Measurements from ENCODE around the gene PRSS50. TPM values are rescaled to one million over a fixed set of nuclear protein-coding genes. Genes with fewer than 3 reads are reported as not detected.

Gene PRSS50
- total RNA-seq, 1 donor from 2014 or later, result 0.78 TPM

- intact Hi-C loops (cut with DNase I), result no loop called here
These were observed 13.2 kb upstream of the PRSS50 start for GRCh38 chr3:46730819-46731218.

DNA sequence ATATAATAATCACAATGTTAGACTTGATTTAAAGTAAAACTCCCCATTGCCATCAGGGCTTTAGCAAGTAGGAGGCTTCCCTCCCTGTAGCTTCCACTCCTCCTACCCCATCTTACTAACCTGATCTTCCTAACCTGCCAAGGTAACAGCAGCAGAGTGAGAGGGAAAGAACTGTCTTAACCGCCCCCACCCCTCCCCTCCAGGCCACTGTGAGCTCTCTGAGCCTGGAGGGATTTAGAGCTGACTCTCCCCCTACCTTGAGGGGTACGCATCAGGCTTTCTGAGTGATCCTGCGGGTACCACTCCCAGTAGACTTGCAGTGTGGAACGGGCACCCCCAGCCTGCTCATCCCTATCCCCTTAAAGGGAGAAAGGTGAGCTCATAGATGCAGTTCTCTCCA, 11.4 kb upstream of the PRSS50 start:
- DNase-seq (ENCODE audit: low spot score), result peak; percentile 27
- intact Hi-C loops (cut with DNase I), result no loop called here

More at GRCh38 chr3:46730819-46731218, 13.2 kb upstream of the PRSS50 start:
- DNase-seq (ENCODE audit: low spot score), result no peak

- intact Hi-C loops (cut with DNase I), result no loop called here
These were observed 8.1 kb upstream of the PRSS50 start for GRCh38 chr3:46725621-46726314.

GRCh38 chr3:46724424-46724823, 6.8 kb upstream of the PRSS50 start:
- intact Hi-C loops (cut with DNase I), result no loop called here
- no peak for DNase-seq (ENCODE audit: low spot score)

More at GRCh38 chr3:46725621-46726314, 8.1 kb upstream of the PRSS50 start:
- DNase-seq (ENCODE audit: low spot score), result no peak

DNA sequence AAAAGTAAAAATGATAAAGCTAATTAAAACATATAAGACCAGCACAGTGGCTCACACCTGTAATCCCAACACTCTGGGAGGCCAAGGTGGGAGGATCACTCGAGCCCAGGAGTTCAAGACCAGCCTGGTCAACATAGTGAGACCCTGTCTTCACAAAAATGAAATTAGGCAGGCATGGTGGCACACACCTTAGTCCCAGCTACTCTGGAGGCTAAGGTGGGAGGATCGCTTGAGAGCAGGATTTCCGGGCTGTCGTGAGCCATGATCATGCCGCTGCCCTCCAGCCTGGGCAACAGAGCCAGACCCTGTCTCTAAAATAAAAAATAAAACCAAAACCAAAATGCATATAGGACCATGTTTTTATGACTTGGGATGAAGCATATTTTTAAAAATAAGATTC, 4.8 kb upstream of the PRSS50 start:
- intact Hi-C loops (cut with DNase I), result no loop called here

GRCh38 chr3:46721009-46721408, 3.3 kb upstream of the PRSS50 start:
- intact Hi-C loops (cut with DNase I), result no loop called here
- DNase-seq (ENCODE audit: low spot score), result no peak

More for the DNA sequence above, 4.8 kb upstream of the PRSS50 start:
- DNase-seq (ENCODE audit: low spot score), result no peak

- intact Hi-C loops (cut with DNase I), result no loop called here
- DNase-seq (ENCODE audit: low spot score), result peak; percentile 58
These were observed 2.1 kb upstream of the PRSS50 start for GRCh38 chr3:46719735-46720271.

GRCh38 chr3:46719044-46719565, 1.4 kb upstream of the PRSS50 start:
- intact Hi-C loops (cut with DNase I), result no loop called here

GRCh38 chr3:46716461-46717441, 918 bp downstream of the PRSS50 start:
- peak; percentile 38 for DNase-seq (ENCODE audit: low spot score)
- intact Hi-C loops (cut with DNase I), result no loop called here

More at GRCh38 chr3:46719044-46719565, 1.4 kb upstream of the PRSS50 start:
- peak; percentile 53 for DNase-seq (ENCODE audit: low spot score)

DNA sequence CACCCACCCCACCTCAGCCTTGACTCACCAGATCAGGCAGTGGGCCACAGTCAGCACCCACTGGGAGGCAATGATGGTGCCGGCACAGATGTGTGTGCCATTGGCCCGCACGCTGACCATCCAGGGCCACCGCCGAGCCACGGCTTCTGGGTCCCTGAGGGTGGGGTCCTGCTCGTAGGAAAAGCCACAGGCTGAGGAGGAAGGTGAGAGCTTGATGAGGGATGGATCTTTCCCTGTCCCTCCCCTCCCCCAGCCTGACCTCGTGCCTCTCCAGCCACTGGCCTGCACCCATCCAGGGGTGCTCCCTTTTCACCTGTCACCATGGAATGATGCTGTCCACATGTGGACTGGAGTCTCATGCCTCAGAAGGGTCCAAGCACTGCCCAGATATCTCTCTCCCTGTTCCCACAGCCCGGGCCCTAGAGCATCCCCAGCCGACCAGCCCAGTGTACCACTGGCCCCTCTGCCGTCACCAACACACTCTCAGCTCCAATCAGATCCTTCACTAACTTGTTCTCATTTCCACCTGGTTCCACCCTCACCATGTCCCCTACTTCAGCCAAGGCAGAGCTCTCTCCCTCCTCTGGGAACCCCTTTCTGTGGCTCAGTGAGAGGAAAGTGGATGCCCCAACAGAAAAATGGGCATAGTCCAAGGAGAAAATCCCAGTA, 2.0 kb downstream of the PRSS50 start:
- intact Hi-C loops (cut with DNase I), result no loop called here
- peak; percentile 69 for DNase-seq (ENCODE audit: low spot score)

DNA sequence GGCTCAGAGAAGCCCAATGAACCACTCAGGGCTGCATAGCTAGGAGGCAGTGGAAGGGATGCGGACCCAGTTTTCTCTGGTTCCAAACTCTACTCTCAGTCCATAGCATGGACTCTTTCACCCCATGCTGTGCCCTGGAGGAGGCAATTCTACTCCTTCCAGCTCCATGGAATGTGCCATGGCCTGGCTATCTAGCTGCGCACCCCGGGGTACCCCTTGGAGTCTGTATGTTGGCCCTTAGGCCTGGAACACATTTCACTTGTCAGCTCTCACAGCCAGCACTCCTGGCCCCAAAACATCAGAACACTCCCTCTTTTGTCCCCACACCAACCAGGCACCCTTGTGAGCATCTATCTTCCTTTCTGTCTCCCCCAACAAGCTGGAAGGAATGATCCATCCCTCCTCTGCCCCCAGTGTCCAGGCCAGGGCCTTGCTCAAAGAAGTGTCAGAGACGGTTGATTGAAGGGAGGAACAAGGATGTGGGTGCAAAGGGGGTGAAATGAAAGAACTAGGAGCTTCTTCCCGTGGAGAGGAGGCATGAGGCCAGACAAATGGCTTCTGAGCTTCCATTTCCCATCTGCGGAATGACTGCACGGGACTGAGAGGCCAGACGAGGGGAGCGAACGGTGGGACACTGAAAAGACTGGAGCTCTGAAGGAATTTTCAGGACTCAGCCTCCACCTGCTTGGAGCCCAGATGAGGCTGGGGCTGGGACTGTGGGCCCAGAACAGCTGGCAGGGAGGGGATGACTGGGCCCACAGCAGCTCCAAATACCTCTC, 2.8 kb downstream of the PRSS50 start:
- intact Hi-C loops (cut with DNase I), result no loop called here
- DNase-seq (ENCODE audit: low spot score), result peak; percentile 43

DNA sequence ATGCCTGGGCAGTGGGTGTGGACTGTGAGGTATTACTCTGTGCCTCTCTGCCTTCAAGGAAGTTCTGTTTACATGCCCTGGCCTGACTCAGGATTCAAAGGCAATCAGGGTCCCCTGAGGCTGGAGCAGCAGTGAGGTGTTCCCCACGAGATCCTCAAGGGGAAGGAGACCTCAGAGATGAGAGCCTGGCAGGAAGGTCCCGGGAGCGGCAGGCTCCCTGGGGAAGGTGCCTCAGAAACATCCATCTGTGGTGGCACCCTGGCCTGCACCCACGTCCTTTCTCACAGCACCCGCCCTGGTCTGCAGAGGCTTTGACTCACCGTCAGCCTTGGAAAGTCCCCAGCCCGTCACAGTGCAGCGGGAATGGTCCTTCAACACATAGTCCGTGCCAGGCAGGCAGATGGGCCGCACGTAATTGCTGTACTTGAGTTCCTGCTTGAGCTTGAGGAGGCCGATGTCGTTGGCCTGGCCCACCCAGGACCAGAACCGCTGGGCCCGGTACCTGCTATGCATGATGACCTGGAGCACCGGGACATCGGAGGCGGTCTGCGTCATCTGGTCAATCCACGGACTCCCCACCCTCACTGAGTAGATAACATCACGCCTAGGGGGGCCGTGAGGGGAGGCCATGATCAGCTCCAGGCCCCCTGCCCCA, 3.6 kb downstream of the PRSS50 start:
- intact Hi-C loops (cut with DNase I), result no loop called here
- peak; percentile 70 for DNase-seq (ENCODE audit: low spot score)

GRCh38 chr3:46713050-46713897, 4.4 kb downstream of the PRSS50 start:
- intact Hi-C loops (cut with DNase I), result no loop called here
- peak; percentile 70 for DNase-seq (ENCODE audit: low spot score)

GRCh38 chr3:46712191-46713049, 5.2 kb downstream of the PRSS50 start:
- peak; percentile 68 for DNase-seq (ENCODE audit: low spot score)
- intact Hi-C loops (cut with DNase I), result no loop called here

DNA sequence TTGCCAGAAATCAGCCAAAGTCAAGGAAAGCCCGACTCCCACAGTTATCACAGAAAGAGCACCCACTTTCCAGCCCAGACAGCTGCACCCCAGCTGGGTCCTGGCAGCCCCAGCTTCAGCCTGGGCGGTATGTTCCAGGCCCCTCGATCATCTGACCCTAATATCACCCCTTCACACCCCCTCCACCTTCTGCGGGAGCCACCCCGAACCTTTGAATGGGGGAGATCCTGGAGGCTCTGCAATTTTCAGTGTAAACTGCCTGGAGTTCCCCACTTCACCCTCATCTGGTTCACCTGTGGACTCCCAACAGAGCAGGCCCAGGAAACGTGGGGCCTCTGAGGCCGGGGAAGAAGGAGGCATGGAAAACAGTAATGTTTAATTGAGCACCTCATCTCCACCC, 5.9 kb downstream of the PRSS50 start:
- no peak for DNase-seq (ENCODE audit: low spot score)
- intact Hi-C loops (cut with DNase I), result no loop called here

DNA sequence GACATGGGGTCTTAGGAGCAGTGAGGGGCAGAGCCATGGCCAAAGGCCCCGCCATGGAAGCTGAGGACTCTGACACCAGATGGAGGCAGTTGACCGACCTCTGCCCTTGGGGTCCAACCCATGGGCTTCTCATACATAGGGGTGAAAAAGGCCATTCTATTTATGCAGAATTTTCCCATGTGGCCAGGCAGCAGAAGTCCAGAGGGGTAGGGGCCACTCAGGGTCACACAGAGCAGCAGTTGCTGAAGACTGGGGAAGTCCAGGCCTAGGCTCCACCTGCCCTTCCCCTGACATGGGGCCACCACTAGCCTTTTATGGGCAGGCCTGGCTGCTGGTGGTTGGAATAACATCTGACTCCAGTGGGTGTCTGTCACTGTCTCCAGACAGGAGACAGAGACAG, 6.4 kb downstream of the PRSS50 start:
- intact Hi-C loops (cut with DNase I), result no loop called here

More for the DNA sequence above, 6.4 kb downstream of the PRSS50 start:
- peak; percentile 71 for DNase-seq (ENCODE audit: low spot score)
